GM21529 (cell line): Measurements from ENCODE around the gene PITHD1.
"Not testable (repeated sequence)": the region's sequence is repeated elsewhere in the genome, so short reads cannot be mapped to it uniquely, and the experiment has no call there.

Source experiments
- ATAC-seq: cut with Tn5 transposase; IDR thresholded peaks from one replicate; pipeline ENCODE4 v1.9.1; 2021; ENCODE audit not compliant: unreplicated experiment

The PITHD1 gene

GRCh38 chr1:23797478-23798448, 19.5 kb downstream of the PITHD1 start:
- ATAC-seq: no peak

GRCh38 chr1:23798662-23799142, 20.5 kb downstream of the PITHD1 start:
- no peak for ATAC-seq

GRCh38 chr1:23799255-23799569, 21.0 kb downstream of the PITHD1 start:
- ATAC-seq: no peak

- ATAC-seq: peak; percentile 4
Observed at GRCh38 chr1:23799570-23800399, 21.6 kb downstream of the PITHD1 start.

GRCh38 chr1:23800400-23801337, 22.5 kb downstream of the PITHD1 start, which contains the start of gene GALE:
TSS of gene GALE (minus strand) at chr1:23800754. CDS start at chr1:23799007, 1,747 bp downstream.
- peak; percentile 74 for ATAC-seq

- ATAC-seq: no peak
Observed at GRCh38 chr1:23801338-23801748, 23.1 kb downstream of the PITHD1 start.

GRCh38 chr1:23801876-23802275, 23.7 kb downstream of the PITHD1 start:
- no peak for ATAC-seq

- ATAC-seq: not testable (repeated sequence)
Observed at GRCh38 chr1:23802809-23803342, 24.7 kb downstream of the PITHD1 start.

GRCh38 chr1:23803674-23804073, 25.5 kb downstream of the PITHD1 start:
- no peak for ATAC-seq

GRCh38 chr1:23804183-23804835, 26.1 kb downstream of the PITHD1 start:
- ATAC-seq: no peak

- no peak for ATAC-seq
Observed at GRCh38 chr1:23805025-23805424, 26.8 kb downstream of the PITHD1 start.

- no peak for ATAC-seq
Observed at GRCh38 chr1:23806280-23806679, 28.1 kb downstream of the PITHD1 start.

- ATAC-seq: no peak
Observed at GRCh38 chr1:23807453-23807852, 29.2 kb downstream of the PITHD1 start.

- ATAC-seq: peak; percentile 66
Observed at GRCh38 chr1:23809751-23810171, 31.5 kb downstream of the PITHD1 start.

GRCh38 chr1:23810818-23811540, 32.8 kb downstream of the PITHD1 start:
- ATAC-seq: peak; percentile 66

GRCh38 chr1:23814016-23814415, 35.8 kb downstream of the PITHD1 start:
- no peak for ATAC-seq

- no peak for ATAC-seq
Observed at GRCh38 chr1:23816361-23816760, 38.1 kb downstream of the PITHD1 start.

GRCh38 chr1:23816906-23817305, 38.7 kb downstream of the PITHD1 start:
- no peak for ATAC-seq

- no peak for ATAC-seq
Observed at GRCh38 chr1:23817633-23818032, 39.4 kb downstream of the PITHD1 start.
